GM12864 (cell line): ENCODE results near the gene ACTG2.

ENCODE experiments used
- DNase-seq: peaks from one replicate; pipeline ENCODE4 v3.0.0-alpha.2; 2011; ENCODE audit warnings: low read depth
- H3K4me3 ChIP-seq: 2 replicates; pipeline ENCODE4 v1.5.1; 2011; ENCODE audit warnings: mild to moderate bottlenecking, low read depth, low read length, control low read depth
- TF ChIP-seq, protein P1 (sequence below): IDR thresholded peaks from 2 replicates; pipeline ENCODE4 v1.5.1; 2011; ENCODE audit warnings: low read depth, mild to moderate bottlenecking, moderate library complexity, low read length, control low read depth, inconsistent platforms; ENCODE audit errors: missing control alignments

ACTG2 gene

DNA sequence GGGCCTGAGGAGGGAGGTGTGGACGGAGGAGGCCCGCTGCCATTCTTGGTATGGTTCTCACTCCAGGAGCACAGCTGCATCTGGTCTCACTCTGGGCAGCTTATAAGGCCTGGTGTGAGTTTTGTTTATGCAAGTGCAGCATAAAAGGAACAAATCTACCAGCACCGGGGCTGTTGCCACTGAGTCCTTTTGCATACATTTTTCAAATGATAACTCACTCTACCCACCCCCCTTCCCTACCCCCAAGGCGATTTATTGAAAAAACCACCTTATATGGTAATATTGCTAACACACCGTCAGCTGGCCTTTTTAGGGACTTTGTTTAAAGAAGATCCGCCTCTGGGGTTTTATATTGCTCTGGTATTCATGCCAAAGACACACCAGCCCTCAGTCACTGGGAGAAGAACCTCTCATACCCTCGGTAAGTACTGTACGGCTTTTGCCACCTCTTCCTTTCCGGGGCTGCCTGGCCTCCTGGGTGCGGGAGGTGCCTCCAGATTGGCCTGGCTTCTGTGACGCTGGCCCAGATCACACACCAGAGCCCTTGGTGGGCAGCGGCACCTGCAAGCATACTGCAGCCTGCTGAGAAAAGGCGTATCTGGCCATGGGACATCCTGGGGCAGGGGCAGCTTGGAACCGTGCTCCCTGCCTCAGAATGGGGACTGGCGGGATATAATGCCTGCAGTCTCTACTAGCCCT lies at the start of gene ACTG2:
Gene ACTG2, plus strand, starts transcription at position 378 of the 699 bp plus-strand sequence. CDS start 8,304 bp downstream, outside the sequence.
- DNase-seq, result no peak
- no peak within 1 kb of the TSS for H3K4me3 ChIP-seq
- TF ChIP-seq, protein P1, sequence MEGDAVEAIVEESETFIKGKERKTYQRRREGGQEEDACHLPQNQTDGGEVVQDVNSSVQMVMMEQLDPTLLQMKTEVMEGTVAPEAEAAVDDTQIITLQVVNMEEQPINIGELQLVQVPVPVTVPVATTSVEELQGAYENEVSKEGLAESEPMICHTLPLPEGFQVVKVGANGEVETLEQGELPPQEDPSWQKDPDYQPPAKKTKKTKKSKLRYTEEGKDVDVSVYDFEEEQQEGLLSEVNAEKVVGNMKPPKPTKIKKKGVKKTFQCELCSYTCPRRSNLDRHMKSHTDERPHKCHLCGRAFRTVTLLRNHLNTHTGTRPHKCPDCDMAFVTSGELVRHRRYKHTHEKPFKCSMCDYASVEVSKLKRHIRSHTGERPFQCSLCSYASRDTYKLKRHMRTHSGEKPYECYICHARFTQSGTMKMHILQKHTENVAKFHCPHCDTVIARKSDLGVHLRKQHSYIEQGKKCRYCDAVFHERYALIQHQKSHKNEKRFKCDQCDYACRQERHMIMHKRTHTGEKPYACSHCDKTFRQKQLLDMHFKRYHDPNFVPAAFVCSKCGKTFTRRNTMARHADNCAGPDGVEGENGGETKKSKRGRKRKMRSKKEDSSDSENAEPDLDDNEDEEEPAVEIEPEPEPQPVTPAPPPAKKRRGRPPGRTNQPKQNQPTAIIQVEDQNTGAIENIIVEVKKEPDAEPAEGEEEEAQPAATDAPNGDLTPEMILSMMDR, result no peak

DNA sequence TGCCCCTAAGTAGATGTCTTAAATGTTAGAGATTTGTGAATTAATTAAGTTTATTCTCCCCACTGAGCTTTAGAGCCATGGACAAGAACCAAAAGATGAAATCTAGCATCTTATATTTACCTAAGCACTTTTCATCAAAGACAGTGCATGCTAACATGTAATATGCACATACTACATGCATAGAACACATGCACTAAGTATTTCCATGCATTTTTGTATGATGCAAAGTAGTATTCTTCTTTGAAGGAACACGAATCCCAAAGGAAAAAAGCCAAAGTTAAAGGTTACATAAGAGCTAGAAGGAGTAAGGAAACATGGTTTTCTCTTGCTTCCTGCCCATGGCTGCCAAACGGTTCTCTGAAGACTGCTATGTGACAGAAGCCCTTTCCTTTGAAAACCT lies 48.7 kb upstream of the ACTG2 start:
- no peak for DNase-seq
- TF ChIP-seq, protein P1, result no peak
- no peak overlapping the region for H3K4me3 ChIP-seq

GRCh38 chr2:73850009-73850408 lies 42.8 kb upstream of the ACTG2 start:
- TF ChIP-seq, protein P1, result no peak
- DNase-seq, result no peak
- H3K4me3 ChIP-seq, result no peak overlapping the region

DNA sequence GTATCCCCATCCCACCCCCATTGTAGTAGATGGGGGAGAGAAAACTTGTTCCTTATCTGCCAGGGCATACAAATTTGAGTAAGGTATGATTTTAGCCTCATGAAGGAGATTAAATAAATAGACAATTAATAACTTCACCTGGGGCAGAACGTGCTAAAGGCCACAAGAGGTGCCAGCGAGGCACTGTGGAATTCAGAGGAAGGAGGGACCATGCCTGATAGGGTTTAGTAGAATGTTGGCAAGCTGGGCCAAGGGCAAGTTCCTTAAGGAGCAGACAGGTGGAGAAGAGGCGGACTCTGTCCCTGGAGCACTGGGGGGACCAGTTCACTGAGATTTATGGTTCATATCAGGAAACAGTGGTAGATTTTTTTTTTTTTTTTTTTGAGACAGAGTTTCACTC lies 41.5 kb upstream of the ACTG2 start:
- TF ChIP-seq, protein P1, result peak; percentile 33
- DNase-seq, result no peak

DNA sequence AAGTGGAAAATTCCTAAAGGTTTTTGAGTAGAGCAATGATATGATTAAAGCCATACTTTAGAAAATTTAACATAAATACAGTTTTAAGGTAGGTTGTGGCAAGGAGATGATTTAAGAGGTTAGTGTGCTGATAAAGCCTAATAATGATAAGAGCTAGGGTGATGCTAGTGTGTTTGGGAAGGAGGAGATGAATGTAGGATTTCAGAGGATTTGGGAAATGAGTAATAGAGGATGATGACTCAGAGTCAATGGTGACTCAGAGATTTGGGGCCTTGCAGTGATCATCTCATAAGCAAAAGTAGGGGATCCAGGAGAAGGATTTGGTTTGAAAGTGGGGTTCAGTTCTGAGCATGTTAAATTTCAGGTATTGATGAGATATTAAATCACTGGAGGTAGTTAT lies 40.8 kb upstream of the ACTG2 start:
- no peak overlapping the region for H3K4me3 ChIP-seq
- TF ChIP-seq, protein P1, result no peak
- no peak for DNase-seq

More for the DNA sequence above, 41.5 kb upstream of the ACTG2 start:
- H3K4me3 ChIP-seq, result no peak overlapping the region

DNA sequence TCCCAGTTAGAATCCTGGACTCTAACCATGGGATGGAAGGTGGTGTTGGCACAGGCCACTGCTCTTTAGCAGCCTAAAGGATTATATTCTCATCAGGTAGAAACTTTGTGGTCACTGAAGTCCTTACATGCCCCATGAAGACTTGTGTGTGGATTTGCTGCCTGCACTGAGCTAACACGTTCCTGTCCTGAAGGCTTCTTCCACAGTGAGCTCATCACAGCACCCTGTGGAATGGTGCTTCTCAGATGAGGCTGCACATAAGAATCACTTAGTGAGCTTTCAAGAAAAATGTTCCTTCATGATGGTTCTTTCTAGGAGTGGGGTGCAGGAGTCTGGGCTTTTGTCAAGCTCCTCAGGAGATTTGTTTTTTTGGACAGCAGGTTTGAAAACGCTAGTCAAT lies 37.3 kb upstream of the ACTG2 start:
- H3K4me3 ChIP-seq, result no peak overlapping the region
- no peak for DNase-seq
- TF ChIP-seq, protein P1, result no peak

DNA sequence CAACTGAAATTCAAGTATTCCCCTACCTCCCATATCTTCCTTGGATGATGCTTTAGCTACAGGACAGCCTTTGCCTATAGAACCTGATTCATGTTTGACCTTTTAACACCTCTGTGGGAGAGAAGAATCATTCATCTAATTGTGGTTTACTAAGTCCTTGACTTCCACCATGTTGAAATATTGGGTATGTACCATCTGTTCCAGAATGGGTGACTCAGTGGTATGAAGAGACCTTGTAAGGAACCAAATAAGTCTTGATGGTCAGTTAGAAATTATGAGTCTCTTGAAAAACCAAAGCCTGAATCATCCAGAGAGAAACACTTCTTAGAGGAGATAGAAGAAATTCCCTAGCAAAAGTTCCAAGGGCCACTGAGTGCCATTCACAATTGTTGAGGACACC lies 36.6 kb upstream of the ACTG2 start:
- no peak for DNase-seq
- no peak overlapping the region for H3K4me3 ChIP-seq
- TF ChIP-seq, protein P1, result no peak
